Neural progenitor cell (in vitro differentiated cells): ENCODE data around the gene TRPM2. TPM values are rescaled to one million over a fixed set of nuclear protein-coding genes. Genes with fewer than 3 reads are reported as not detected.

Experiments
- DNase-seq: peaks from one replicate; pipeline ENCODE4 v3.0.0-alpha.2; 2016; ENCODE audit warnings: low spot score
- H2AFZ ChIP-seq: fragments of 200-600 bp; sonication (generic); replicated peaks from 2 replicates; pipeline ENCODE4 v1.6.1; 2016; ENCODE audit warnings: antibody characterized with exemption
- H3F3A ChIP-seq: fragments of 200-600 bp; sonication (generic); 2 replicates; pipeline ENCODE4 v1.6.1; 2016; ENCODE audit warnings: antibody characterized with exemption, low read depth
- H3K27ac ChIP-seq: fragments of 200-600 bp; sonication (generic); 2 replicates; pipeline ENCODE4 v1.5.1; 2016; ENCODE audit warnings: mild to moderate bottlenecking
- H3K27me3 ChIP-seq: fragments of 200-600 bp; sonication (generic); 2 replicates; pipeline ENCODE4 v1.6.1; 2016; ENCODE audit warnings: mild to moderate bottlenecking, moderate library complexity
- H3K36me3 ChIP-seq: fragments of 200-600 bp; sonication (generic); 2 replicates; pipeline ENCODE4 v1.5.1; 2016
- H3K4me1 ChIP-seq: fragments of 200-600 bp; sonication (generic); 2 replicates; pipeline ENCODE4 v1.6.1; 2016; ENCODE audit warnings: mixed run types
- H3K4me2 ChIP-seq: fragments of 200-600 bp; sonication (generic); 2 replicates; pipeline ENCODE4 v1.6.1; 2016
- H3K4me3 ChIP-seq: fragments of 200-600 bp; sonication (generic); 2 replicates; pipeline ENCODE4 v1.5.1; 2016
- H3K79me2 ChIP-seq: fragments of 200-600 bp; sonication (generic); 2 replicates; pipeline ENCODE4 v1.6.1; 2016; ENCODE audit warnings: low read depth
- H3K9ac ChIP-seq: fragments of 200-600 bp; sonication (generic); 2 replicates; pipeline ENCODE4 v1.6.1; 2016
- H3K9me3 ChIP-seq: fragments of 200-600 bp; sonication (generic); 2 replicates; pipeline ENCODE4 v1.5.1; 2016; ENCODE audit warnings: low read depth
- H4K20me1 ChIP-seq: fragments of 200-600 bp; sonication (generic); 2 replicates; pipeline ENCODE4 v1.6.1; 2016; ENCODE audit warnings: low read depth
- H3K27ac Mint-ChIP-seq: 3 replicates; pipeline ENCODE4 v1.8.0; 2021; ENCODE audit warnings: mixed read lengths
- H3K27me3 Mint-ChIP-seq: 2 replicates; pipeline ENCODE4 v1.8.0; 2022; ENCODE audit warnings: low read depth, mild to moderate bottlenecking, inconsistent platforms, moderate library complexity, mixed read lengths; ENCODE audit not compliant: insufficient read depth
- H3K36me3 Mint-ChIP-seq: 3 replicates; pipeline ENCODE4 v1.8.0; 2021; ENCODE audit warnings: mixed read lengths
- H3K4me1 Mint-ChIP-seq: 3 replicates; pipeline ENCODE4 v1.8.0; 2021; ENCODE audit warnings: mixed read lengths
- H3K4me3 Mint-ChIP-seq: 3 replicates; pipeline ENCODE4 v1.8.0; 2021; ENCODE audit warnings: mild to moderate bottlenecking, moderate library complexity, mixed read lengths
- H3K9me3 Mint-ChIP-seq: 3 replicates; pipeline ENCODE4 v1.8.0; 2020; ENCODE audit warnings: mixed read lengths
- EZH2 ChIP-seq: fragments of 200-600 bp; sonication (generic); IDR thresholded peaks from 2 replicates; pipeline ENCODE4 v1.6.1; 2017; ENCODE audit warnings: antibody characterized with exemption, mild to moderate bottlenecking, moderate library complexity
- EZH2phosphoT487 ChIP-seq: fragments of 200-600 bp; sonication (generic); IDR thresholded peaks from 2 replicates; pipeline ENCODE4 v1.6.1; 2017; ENCODE audit warnings: antibody characterized with exemption
- total RNA-seq: library from RNA; depleted of rRNA; stranded (reverse); fragments of >200 nt; gene quantifications from 2 replicates; pipeline ENCODE4 v1.2.3, GENCODE V29; 2015; ENCODE audit warnings: low replicate concordance
- TF ChIP-seq, protein P1 (sequence below): fragments of 200-600 bp; sonication (generic); IDR thresholded peaks from 2 replicates; pipeline ENCODE4 v1.5.1; 2017; ENCODE audit warnings: antibody characterized with exemption, mild to moderate bottlenecking

The TRPM2 gene
- total RNA-seq, 1 donor from 2014 or later: not detected

DNA sequence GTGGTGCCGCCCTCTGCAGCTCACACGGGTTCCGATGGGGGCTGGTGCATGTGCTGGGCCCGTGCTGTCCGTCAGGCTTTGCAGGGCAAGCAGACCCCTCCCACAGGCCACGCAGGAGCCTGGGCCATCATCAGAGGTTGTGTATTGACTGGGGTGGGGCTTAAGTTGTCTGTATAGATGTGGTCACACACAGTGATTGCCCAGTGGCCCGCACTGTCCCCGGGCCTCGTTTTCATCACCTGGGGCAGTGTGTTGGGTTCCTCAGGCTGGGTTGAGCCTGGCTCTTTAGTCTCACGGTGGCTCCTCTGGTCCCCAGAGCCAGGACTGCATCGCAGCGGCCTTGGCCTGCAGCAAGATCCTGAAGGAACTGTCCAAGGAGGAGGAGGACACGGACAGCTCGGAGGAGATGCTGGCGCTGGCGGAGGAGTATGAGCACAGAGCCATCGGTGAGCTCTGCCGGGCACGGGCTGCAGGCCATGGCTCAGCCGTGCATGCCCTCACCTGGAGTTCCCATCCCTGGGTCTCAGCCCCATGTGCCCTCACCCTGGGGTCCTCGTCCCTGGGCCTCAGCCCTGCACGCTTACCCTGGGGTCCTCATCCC, 44.1 kb downstream of the TRPM2 start:
- Histone ChIP-seq H3K27ac (no peak overlapping the region), H3K27me3 (no peaks in the 10 kb centered on the region), H3K9ac (no peak overlapping the region), H3K79me2 (no peaks in the 10 kb centered on the region), H2AFZ (no peak overlapping the region), H3K4me3 (no peak overlapping the region), H3K4me2 (no peak overlapping the region), H3K9me3 (no peaks in the 10 kb centered on the region), H3K4me1 (peaks cover 8% of the 10 kb centered on the region), H3K36me3 (no peaks in the 10 kb centered on the region), H4K20me1 (no peaks in the 10 kb centered on the region), H3F3A (no peaks in the 10 kb centered on the region)
- DNase-seq: no peak
- Mint-ChIP-seq H3K36me3 (no peaks in the 10 kb centered on the region), H3K27me3 (peaks cover 5% of the 10 kb centered on the region), H3K9me3 (no peaks in the 10 kb centered on the region), H3K4me1 (no peaks in the 10 kb centered on the region), H3K4me3 (no peak overlapping the region), H3K27ac (no peak overlapping the region)
- TF ChIP-seq EZH2 (no peak), EZH2phosphoT487 (no peak)
- TF ChIP-seq, protein P1, sequence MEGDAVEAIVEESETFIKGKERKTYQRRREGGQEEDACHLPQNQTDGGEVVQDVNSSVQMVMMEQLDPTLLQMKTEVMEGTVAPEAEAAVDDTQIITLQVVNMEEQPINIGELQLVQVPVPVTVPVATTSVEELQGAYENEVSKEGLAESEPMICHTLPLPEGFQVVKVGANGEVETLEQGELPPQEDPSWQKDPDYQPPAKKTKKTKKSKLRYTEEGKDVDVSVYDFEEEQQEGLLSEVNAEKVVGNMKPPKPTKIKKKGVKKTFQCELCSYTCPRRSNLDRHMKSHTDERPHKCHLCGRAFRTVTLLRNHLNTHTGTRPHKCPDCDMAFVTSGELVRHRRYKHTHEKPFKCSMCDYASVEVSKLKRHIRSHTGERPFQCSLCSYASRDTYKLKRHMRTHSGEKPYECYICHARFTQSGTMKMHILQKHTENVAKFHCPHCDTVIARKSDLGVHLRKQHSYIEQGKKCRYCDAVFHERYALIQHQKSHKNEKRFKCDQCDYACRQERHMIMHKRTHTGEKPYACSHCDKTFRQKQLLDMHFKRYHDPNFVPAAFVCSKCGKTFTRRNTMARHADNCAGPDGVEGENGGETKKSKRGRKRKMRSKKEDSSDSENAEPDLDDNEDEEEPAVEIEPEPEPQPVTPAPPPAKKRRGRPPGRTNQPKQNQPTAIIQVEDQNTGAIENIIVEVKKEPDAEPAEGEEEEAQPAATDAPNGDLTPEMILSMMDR: no peak

DNA sequence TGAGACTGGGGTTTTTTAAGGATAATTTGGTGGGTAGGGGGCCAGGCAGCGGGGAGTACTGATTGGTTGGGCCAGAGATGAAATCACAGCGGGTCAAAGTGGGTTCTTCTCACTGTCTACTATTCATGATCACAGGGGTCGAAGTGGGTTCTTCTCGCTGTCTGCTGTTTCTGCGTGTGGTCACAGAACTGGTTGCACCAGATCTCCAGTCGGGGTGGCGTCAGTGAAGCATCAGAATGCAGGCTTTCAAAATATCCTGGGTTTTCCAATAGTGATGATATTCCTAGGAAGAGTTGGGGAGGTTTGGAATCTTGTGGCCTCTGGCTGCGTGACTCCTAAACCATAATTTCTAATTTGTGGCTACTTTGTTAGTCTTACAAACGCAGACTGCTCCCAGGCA, 45.1 kb downstream of the TRPM2 start:
- H3K4me2 ChIP-seq: no peak overlapping the region
- no peaks in the 10 kb centered on the region for H3K9me3 ChIP-seq
- TF ChIP-seq EZH2phosphoT487 (no peak), EZH2 (no peak)
- TF ChIP-seq, protein P1: no peak
- H3K36me3 Mint-ChIP-seq: no peaks in the 10 kb centered on the region
- H3K9ac ChIP-seq: no peak overlapping the region
- H3K4me1 ChIP-seq: no peaks in the 10 kb centered on the region
- no peak overlapping the region for H3K4me3 Mint-ChIP-seq
- H3K27ac Mint-ChIP-seq: no peak overlapping the region
- no peaks in the 10 kb centered on the region for H3K79me2 ChIP-seq
- no peaks in the 10 kb centered on the region for H3K27me3 ChIP-seq
- H3K4me3 ChIP-seq: no peak overlapping the region
- no peaks in the 10 kb centered on the region for H4K20me1 ChIP-seq
- no peaks in the 10 kb centered on the region for H3K4me1 Mint-ChIP-seq
- H3F3A ChIP-seq: peaks cover 4% of the 10 kb centered on the region
- H3K36me3 ChIP-seq: no peaks in the 10 kb centered on the region
- H2AFZ ChIP-seq: no peak overlapping the region
- no peak for DNase-seq
- peaks cover 5% of the 10 kb centered on the region for H3K27me3 Mint-ChIP-seq
- no peak overlapping the region for H3K27ac ChIP-seq
- no peaks in the 10 kb centered on the region for H3K9me3 Mint-ChIP-seq

DNA sequence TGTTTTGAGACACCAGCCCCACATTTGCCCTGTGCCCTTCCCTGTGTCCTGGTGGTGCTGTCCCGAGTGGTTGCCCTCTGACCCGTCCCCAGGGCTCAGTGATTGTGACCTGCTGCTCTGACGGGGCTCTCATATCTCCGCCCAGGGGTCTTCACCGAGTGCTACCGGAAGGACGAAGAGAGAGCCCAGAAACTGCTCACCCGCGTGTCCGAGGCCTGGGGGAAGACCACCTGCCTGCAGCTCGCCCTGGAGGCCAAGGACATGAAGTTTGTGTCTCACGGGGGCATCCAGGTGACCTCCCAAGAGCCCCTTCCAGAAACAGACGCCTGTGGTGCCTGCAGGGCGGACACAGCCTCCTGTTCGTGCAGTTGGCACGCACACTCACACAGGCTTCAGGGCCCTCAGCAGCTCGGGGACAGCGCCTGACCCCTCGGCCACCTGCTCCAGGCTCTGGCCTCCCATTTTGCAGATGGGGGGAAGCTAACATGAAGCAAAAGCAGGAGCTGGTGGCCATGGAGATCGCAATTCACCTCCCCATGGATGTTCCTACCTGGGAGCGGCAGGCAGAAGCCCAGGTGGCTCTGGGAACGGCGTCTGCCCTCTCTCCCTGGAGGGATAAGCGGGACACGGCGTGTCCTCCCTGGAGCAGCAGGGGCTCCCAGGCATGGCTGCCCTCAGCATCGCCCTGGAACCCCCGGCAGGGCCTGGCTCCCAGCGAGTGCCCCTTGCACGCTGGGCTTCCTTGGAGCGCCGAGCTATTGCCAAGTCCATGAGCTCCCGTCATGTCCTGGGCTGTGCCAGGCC, 45.9 kb downstream of the TRPM2 start:
- Mint-ChIP-seq H3K36me3 (no peaks in the 10 kb centered on the region), H3K9me3 (no peaks in the 10 kb centered on the region), H3K4me3 (no peak overlapping the region), H3K27ac (no peak overlapping the region), H3K4me1 (no peaks in the 10 kb centered on the region), H3K27me3 (peaks cover 5% of the 10 kb centered on the region)
- no peak overlapping the region for H3K4me3 ChIP-seq
- no peaks in the 10 kb centered on the region for H4K20me1 ChIP-seq
- DNase-seq: no peak
- H3K27ac ChIP-seq: no peak overlapping the region
- no peak overlapping the region for H2AFZ ChIP-seq
- no peaks in the 10 kb centered on the region for H3K27me3 ChIP-seq
- H3F3A ChIP-seq: peaks cover 13% of the 10 kb centered on the region
- no peak overlapping the region for H3K4me2 ChIP-seq
- no peaks in the 10 kb centered on the region for H3K36me3 ChIP-seq
- H3K4me1 ChIP-seq: no peaks in the 10 kb centered on the region
- TF ChIP-seq EZH2phosphoT487 (no peak), EZH2 (no peak)
- TF ChIP-seq, protein P1: no peak
- no peak overlapping the region for H3K9ac ChIP-seq
- no peaks in the 10 kb centered on the region for H3K9me3 ChIP-seq
- H3K79me2 ChIP-seq: no peaks in the 10 kb centered on the region
